ENCODE data around the gene SLCO4C1.

SLCO4C1 gene

DNA sequence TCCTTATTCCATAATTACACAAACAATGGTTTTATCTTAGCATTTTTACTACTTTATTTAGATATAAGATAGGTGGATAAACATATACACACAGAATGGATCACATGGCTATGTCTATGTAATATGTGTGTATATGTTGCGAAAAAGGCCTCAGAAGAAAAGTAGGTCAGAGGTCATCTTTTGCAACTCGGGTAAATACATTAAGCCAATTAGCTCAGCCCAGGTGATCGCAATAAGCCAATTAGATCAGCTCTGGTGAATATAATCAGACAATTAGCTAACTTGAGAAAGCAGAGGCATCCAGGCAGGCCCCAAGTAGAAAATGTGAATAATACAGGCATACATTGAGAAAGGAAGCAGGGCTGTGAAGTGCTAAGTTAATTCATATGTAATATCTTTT, 24.3 kb downstream of the SLCO4C1 start:
- DNase-seq (ENCODE audit: low read depth, low spot score): no peak

DNA sequence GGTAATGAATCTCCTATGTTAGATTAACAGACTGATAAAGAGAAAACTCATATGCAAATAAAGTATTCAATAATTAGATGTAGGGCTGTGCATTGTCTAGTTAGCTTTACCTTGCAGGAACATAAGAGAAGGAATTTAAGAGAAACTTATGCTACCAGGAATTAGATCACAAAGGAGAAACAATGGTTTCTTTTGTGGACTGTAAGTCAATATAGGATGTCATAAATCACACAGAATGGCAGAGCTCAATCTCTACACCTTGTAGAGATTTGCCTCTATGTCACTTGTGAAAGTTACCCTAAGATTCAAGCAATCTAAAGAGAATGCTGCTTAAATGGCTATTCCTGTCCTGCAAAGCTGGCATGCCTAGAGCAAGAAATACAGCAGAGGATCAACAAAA, 26.0 kb downstream of the SLCO4C1 start:
- no peak for DNase-seq (ENCODE audit: low read depth, low spot score)

DNA sequence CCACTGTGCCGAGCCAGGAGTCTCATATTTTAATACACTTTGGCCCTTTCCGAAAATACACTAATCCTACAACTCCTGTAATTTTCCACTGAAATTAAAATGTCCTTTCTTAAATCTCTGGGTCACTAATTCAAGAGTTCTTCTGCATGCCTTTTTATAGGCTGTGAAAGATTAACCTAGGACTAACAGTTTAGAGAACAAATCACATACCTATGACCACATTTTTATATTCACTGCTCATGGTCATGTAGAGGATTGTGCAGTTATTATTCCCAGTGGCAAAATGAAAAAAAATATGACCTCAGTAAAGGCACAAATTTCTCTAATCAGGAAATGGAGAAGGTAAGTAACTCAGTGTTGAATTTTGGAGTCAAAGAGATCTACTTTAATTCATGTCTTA, 33.4 kb downstream of the SLCO4C1 start:
- DNase-seq (ENCODE audit: low read depth, low spot score): no peak

- DNase-seq (ENCODE audit: low read depth, low spot score): no peak
Measured at GRCh38 chr5:102249381-102249780, 46.7 kb downstream of the SLCO4C1 start.

DNA sequence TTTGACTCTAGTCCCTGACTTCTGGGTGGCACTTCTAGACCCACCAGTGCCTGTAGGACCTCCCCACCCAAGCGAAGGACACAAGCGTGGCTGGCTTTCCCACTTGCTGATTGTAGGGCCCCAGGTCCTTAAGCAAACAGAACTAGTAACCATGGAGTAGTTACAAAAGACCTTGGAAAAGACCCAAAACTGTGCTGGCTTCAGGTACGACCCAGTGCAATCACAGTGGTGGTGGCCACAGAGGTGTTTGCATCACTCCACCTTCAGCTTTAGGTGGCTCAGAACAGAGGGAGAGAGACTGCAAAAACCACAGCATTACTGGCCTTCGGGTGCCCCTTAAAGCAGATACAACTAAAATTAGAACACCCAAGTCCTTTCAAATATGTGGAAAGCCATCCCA, 52.9 kb downstream of the SLCO4C1 start:
- no peak for DNase-seq (ENCODE audit: low read depth, low spot score)

- DNase-seq (ENCODE audit: low read depth, low spot score): no peak
Measured at GRCh38 chr5:102241809-102242421, 54.2 kb downstream of the SLCO4C1 start.

DNA sequence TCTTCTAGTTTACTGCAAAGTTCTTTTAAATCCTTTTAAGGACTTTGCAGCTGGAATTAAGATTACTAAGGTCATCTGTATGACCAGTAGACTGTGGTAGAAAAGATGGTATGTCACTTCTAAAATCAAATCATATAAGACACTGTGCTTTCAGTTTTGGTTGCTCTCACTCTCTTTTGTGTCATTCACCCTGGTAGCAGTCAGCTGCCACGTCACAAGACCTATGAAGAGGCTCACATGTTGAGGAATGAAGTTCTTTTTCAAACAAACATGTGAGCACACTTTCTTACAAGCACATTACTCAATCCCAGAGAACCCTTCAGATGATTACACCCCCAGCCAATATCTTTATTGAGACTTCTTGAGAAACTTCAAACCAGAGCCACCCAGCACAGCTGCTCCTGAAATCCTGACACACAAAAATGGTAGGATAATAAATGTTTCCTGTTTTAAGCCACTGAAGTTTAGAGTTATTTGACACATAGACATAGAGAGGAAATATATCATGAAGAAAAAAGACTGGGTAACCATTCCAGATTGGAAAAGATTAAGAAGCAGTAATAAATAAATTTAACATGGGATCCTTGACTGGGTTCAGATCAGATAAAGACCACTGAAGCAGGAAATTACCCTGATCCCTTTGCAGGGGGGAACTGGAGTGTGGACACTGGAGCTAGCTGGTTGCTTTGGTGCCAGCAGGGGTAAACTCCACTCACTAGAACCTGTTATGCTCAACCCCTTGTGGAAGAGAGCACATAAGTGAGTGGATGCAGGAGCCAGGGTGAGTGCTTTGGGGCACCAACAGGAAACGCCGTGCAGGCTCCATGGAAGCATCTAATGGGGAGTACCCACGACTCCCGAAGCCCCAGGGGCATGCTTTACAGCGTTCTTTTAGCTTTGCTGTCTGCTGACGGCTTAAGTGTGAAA, 64.1 kb downstream of the SLCO4C1 start:
- no peak for DNase-seq (ENCODE audit: low read depth, low spot score)

DNA sequence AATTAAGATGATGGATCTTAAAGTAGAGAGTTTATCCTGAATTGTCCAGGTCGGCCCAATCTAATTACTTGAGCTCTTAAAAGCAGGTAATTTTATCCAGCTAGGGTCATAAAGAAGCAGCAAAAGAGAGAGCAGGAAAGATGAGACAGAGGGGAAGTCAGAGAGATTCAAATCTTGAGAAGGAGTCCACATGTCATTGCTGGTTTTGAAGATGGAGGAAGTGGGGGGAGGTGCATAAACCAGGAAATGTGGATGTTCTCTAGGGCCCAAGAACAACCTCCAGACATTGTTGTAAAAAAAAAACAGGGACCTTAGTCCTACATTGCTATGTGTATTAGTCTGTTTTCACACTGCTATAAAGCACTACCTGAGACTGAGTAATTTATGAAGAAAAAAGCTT, 66.4 kb downstream of the SLCO4C1 start:
- no peak for DNase-seq (ENCODE audit: low read depth, low spot score)

- DNase-seq (ENCODE audit: low read depth, low spot score): no peak
Measured at GRCh38 chr5:102226321-102226720, 69.8 kb downstream of the SLCO4C1 start.

GRCh38 chr5:102223542-102224477, 72.3 kb downstream of the SLCO4C1 start:
- no peak for DNase-seq (ENCODE audit: low read depth, low spot score)

DNA sequence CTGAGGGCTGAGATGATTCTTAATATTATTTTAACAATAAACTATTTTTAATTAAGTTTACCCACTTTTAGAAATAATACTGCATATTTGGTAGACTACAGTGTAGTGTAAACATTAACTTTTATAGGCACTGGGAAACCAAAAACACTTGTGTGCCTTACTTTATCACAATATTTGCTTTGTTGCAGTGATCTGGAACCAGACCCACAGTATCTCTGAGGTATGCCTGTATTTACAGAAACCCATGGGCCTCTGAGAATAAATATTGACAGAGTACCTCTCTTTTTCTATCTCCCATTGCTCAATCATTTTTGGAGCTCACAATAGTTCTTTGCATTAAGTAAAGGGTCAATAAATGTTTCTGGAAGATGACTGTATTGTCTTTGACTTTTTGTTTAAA, 73.3 kb downstream of the SLCO4C1 start:
- DNase-seq (ENCODE audit: low read depth, low spot score): no peak

GRCh38 chr5:102221949-102222348, 74.1 kb downstream of the SLCO4C1 start:
- DNase-seq (ENCODE audit: low read depth, low spot score): no peak

DNA sequence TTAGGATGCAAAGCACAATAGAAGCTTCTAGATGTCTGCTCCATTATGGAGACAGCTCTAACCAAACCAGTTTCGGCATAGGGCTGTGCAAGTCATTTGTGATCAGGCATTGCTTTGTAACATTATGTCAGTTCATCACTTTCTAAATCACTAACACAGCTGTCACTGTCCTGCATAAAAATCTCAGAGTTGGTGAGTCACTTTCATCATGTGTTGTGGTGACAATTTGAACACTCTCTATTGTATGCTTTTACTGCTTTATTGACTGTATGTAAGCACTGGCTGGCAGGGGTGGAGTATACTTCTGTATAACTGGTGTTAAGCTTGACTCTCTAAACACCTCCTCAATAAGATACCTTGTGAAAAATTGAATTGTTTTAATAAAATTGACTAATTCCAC, 77.9 kb downstream of the SLCO4C1 start:
- no peak for DNase-seq (ENCODE audit: low read depth, low spot score)

- no peak for DNase-seq (ENCODE audit: low read depth, low spot score)
Measured at GRCh38 chr5:102216678-102217077, 79.4 kb downstream of the SLCO4C1 start.

- no peak for DNase-seq (ENCODE audit: low read depth, low spot score)
Measured at GRCh38 chr5:102211165-102211564, 84.9 kb downstream of the SLCO4C1 start.

DNA sequence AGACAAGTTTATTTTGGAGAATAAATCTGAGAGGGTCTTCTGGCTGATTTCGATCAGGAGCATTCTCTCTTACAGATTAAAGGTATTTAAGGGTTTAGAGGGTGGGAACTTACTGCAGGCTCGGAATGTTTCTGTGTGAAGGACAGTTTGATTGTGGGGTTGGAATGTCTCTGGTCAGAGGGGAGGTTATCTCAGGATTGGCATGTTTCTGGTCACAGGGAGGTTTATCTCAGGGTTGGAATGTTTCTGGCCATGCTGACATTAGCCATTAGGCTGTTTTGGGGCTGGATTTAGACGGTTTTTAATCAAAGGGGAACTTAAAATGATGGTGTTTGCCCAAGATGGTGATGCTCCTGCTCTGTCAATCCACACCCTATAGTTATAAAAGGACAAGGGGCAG, 95.2 kb downstream of the SLCO4C1 start:
- no peak for DNase-seq (ENCODE audit: low read depth, low spot score)

DNA sequence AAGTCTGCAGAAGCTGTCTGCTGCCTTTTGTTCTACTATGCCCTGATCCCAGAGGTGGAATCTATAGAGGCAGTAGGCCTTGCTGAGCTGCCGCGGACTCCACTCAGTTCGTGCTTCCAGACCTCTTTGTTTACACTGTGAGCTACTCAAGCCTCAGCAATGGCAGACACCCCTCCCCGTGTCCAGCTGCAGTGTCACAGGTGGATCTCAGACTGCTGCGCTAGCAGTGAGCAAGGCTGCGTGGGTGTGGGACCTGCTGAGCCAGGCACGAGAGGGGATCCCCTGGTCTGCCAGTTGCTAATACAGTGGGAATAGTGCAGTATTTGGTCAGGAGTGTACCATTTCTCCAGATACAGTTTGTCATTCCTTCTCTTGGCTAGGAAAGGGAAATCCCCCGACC, 99.6 kb downstream of the SLCO4C1 start:
- no peak for DNase-seq (ENCODE audit: low read depth, low spot score)

All from activated CD4-positive, CD25-positive, alpha-beta regulatory T cell treated with anti-CD3 and anti-CD28 coated beads, Interleukin-2, amount 50 U/mL, for 16 hours (primary cell).